SH-SY5Y (cell line): ENCODE results near the gene CCDC186.

Source experiments
- GATA2 ChIP-seq: IDR thresholded peaks from 2 replicates; pipeline ENCODE4 v1.6.1; 2011; ENCODE audit warnings: mild to moderate bottlenecking, low read depth, low read length
- GATA3 ChIP-seq: IDR thresholded peaks from 2 replicates; pipeline ENCODE4 v1.6.1; 2011; ENCODE audit warnings: low read depth, mild to moderate bottlenecking, low read length, moderate library complexity

DNA sequence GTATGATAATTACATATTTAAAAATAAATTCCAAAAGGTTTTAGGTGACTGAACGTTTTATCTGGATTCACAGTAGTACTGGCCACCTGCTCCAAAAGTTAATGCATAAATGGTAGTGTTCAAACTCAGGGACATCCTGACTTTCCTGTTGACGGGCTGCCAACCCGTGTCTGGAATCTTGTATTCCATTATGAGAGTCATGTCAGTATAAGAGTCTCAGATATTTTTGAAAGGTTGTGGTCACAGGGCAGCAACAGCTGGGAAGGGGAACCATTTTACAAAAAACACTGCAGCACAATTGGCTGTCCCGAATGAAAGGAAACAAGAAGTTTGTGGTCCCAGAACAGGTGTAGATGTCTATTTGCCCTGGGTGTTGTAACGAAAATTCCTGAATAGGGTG, 8.0 kb upstream of the CCDC186 start:
- TF ChIP-seq GATA3: no peak
- no peak for TF ChIP-seq GATA2
